ENCODE data around the gene QPRT.
"Not testable (repeated sequence)": the region's sequence is repeated elsewhere in the genome, so short reads cannot be mapped to it uniquely, and the experiment has no call there.

Gene QPRT

GRCh38 chr16:29743475-29743826 is 64.5 kb downstream of the QPRT start:
- H3K36me3 ChIP-seq = peaks cover 38% of the 10 kb centered on the region
- peaks cover 86 to 90% of the 10 kb centered on the region in 2 experiments for H3K4me1 ChIP-seq (ENCODE audit: control insufficient read depth in 1 of 2, insufficient read depth in 1 of 2, low read depth in 1 of 2, low read length in 1 of 2)
- peak overlapping the region; percentile 99 for H3K27ac ChIP-seq
- peak overlapping the region; percentile 94 to 100 for H3K4me3 ChIP-seq (ENCODE audit: low read depth in 1 of 2, low read length in 1 of 2)
- TF ChIP-seq CTCF (IDR thresholded peaks at IDR 0.05) = no peak
- H3K27me3 ChIP-seq = no peaks in the 10 kb centered on the region
- no peaks in the 10 kb centered on the region for H3K9me3 ChIP-seq

GRCh38 chr16:29743827-29744531 is 65.0 kb downstream of the QPRT start:
- TF ChIP-seq CTCF (IDR thresholded peaks at IDR 0.05) = no peak
- H3K27ac ChIP-seq = peak overlapping the region; percentile 99
- peaks cover 86% of the 10 kb centered on the region in 2 experiments for H3K4me1 ChIP-seq (ENCODE audit: control insufficient read depth in 1 of 2, insufficient read depth in 1 of 2, low read depth in 1 of 2, low read length in 1 of 2)
- H3K9me3 ChIP-seq = no peaks in the 10 kb centered on the region
- H3K4me3 ChIP-seq (ENCODE audit: low read depth in 1 of 2, low read length in 1 of 2) = peak overlapping the region; percentile 94 to 100
- peaks cover 38% of the 10 kb centered on the region for H3K36me3 ChIP-seq
- H3K27me3 ChIP-seq = no peaks in the 10 kb centered on the region

- peaks cover 38% of the 10 kb centered on the region for H3K36me3 ChIP-seq
- peak overlapping the region; percentile 94 to 100 for H3K4me3 ChIP-seq (ENCODE audit: low read depth in 1 of 2, low read length in 1 of 2)
- peaks cover 87 to 88% of the 10 kb centered on the region in 2 experiments for H3K4me1 ChIP-seq (ENCODE audit: control insufficient read depth in 1 of 2, insufficient read depth in 1 of 2, low read depth in 1 of 2, low read length in 1 of 2)
- peak overlapping the region; percentile 99 for H3K27ac ChIP-seq
- TF ChIP-seq CTCF (IDR thresholded peaks at IDR 0.05) = no peak
- no peaks in the 10 kb centered on the region for H3K27me3 ChIP-seq
- H3K9me3 ChIP-seq = no peaks in the 10 kb centered on the region
Observed at GRCh38 chr16:29744541-29745101, 65.6 kb downstream of the QPRT start.

GRCh38 chr16:29745121-29745852 is 66.3 kb downstream of the QPRT start:
- Histone ChIP-seq H3K27me3 (no peaks in the 10 kb centered on the region), H3K4me3 (ENCODE audit: low read depth in 1 of 2, low read length in 1 of 2) (peak overlapping the region; percentile 94 to 100), H3K36me3 (peaks cover 38% of the 10 kb centered on the region), H3K27ac (peak overlapping the region; percentile 99), H3K9me3 (no peaks in the 10 kb centered on the region), H3K4me1 (ENCODE audit: control insufficient read depth in 1 of 2, insufficient read depth in 1 of 2, low read depth in 1 of 2, low read length in 1 of 2) (peaks cover 87 to 88% of the 10 kb centered on the region in 2 experiments)
- TF ChIP-seq CTCF (IDR thresholded peaks at IDR 0.05) = no peak

GRCh38 chr16:29745853-29746345 is 66.9 kb downstream of the QPRT start, which contains the start of gene C16orf54:
Gene C16orf54, minus strand, starts transcription at chr16:29745990. Its CDS starts 1,039 bp downstream, at chr16:29744951.
- peak within 1 kb of the TSS; percentile 94 to 100 for H3K4me3 ChIP-seq (ENCODE audit: low read depth in 1 of 2, low read length in 1 of 2)
- no peaks in the 10 kb centered on the region for H3K9me3 ChIP-seq
- H3K27ac ChIP-seq = peak within 1 kb of the TSS; percentile 99
- H3K36me3 ChIP-seq = peaks cover 38% of the 10 kb centered on the region
- peak; percentile 13 for TF ChIP-seq CTCF (IDR thresholded peaks at IDR 0.05)
- peaks cover 87% of the 10 kb centered on the region in 2 experiments for H3K4me1 ChIP-seq (ENCODE audit: control insufficient read depth in 1 of 2, insufficient read depth in 1 of 2, low read depth in 1 of 2, low read length in 1 of 2)
- no peaks in the 10 kb centered on the region for H3K27me3 ChIP-seq

GRCh38 chr16:29746518-29746917 is 67.5 kb downstream of the QPRT start:
- not testable (repeated sequence) for H3K9me3 ChIP-seq, H3K27me3 ChIP-seq
- Histone ChIP-seq H3K4me1 (ENCODE audit: control insufficient read depth in 1 of 2, insufficient read depth in 1 of 2, low read depth in 1 of 2, low read length in 1 of 2) (peaks cover 81% of the 10 kb centered on the region in 2 experiments), H3K4me3 (ENCODE audit: low read depth in 1 of 2, low read length in 1 of 2) (peak overlapping the region; percentile 94 to 100), H3K27ac (peak overlapping the region; percentile 99), H3K36me3 (peaks cover 33% of the 10 kb centered on the region)

Measured in neutrophil (primary cell).